ENCODE measurements around the gene FKBP15.
A peak's percentile ranks its signal among the peaks of the same experiment; 100 is the strongest.
"Not testable (repeated sequence)": the region's sequence is repeated elsewhere in the genome, so short reads cannot be mapped to it uniquely, and the experiment has no call there.

The FKBP15 gene

GRCh38 chr9:113177251-113177650 is 43.8 kb downstream of the FKBP15 start:
- DNase-seq, result no peak

- no peak for DNase-seq
Measured at GRCh38 chr9:113176803-113177202, 44.3 kb downstream of the FKBP15 start.

- no peak for DNase-seq
Measured at GRCh38 chr9:113173341-113173740, 47.7 kb downstream of the FKBP15 start.

- DNase-seq, result no peak
Measured at GRCh38 chr9:113168809-113169208, 52.3 kb downstream of the FKBP15 start.

GRCh38 chr9:113166039-113166438 is 55.0 kb downstream of the FKBP15 start:
- DNase-seq, result no peak

GRCh38 chr9:113164536-113165300 is 56.4 kb downstream of the FKBP15 start:
- DNase-seq, result no peak

- DNase-seq, result no peak
Measured at GRCh38 chr9:113163001-113163400, 58.1 kb downstream of the FKBP15 start.

- peak; percentile 21 for DNase-seq
Measured at GRCh38 chr9:113160571-113160970, 60.5 kb downstream of the FKBP15 start.

- no peak for DNase-seq
Measured at GRCh38 chr9:113158446-113158845, 62.6 kb downstream of the FKBP15 start.

- DNase-seq, result no peak
Measured at GRCh38 chr9:113156880-113157279, 64.2 kb downstream of the FKBP15 start.

GRCh38 chr9:113155911-113156588 is 65.0 kb downstream of the FKBP15 start:
- DNase-seq, result no peak

GRCh38 chr9:113154946-113155345 is 66.1 kb downstream of the FKBP15 start:
- DNase-seq, result no peak

- no peak for DNase-seq
Measured at GRCh38 chr9:113154471-113154870, 66.6 kb downstream of the FKBP15 start.

GRCh38 chr9:113153599-113153998 is 67.5 kb downstream of the FKBP15 start:
- DNase-seq, result no peak

GRCh38 chr9:113152699-113153098 is 68.4 kb downstream of the FKBP15 start:
- DNase-seq, result no peak

- no peak for DNase-seq
Measured at GRCh38 chr9:113151696-113152630, 69.1 kb downstream of the FKBP15 start.

- DNase-seq, result peak; percentile 85
Measured at GRCh38 chr9:113150670-113151611, 70.1 kb downstream of the FKBP15 start, which contains the start of gene SLC31A2. Gene SLC31A2, plus strand, starts transcription at chr9:113151007. Its CDS starts 68 bp downstream, at chr9:113151075.

GRCh38 chr9:113149561-113149960 is 71.5 kb downstream of the FKBP15 start:
- not testable (repeated sequence) for DNase-seq

- no peak for DNase-seq
Measured at GRCh38 chr9:113148781-113149510, 72.1 kb downstream of the FKBP15 start.

- no peak for DNase-seq
Measured at GRCh38 chr9:113148372-113148705, 72.7 kb downstream of the FKBP15 start.

- no peak for DNase-seq
Measured at GRCh38 chr9:113143432-113144227, 77.4 kb downstream of the FKBP15 start.

All from NCI-H510A treated with DMSO at 0.1 percent for 48 hours (cell line).